GM12801 (cell line): ENCODE data around the gene PSRC1.

Experiments used
- TF ChIP-seq, protein P1 (sequence below): IDR thresholded peaks from one replicate; pipeline ENCODE4 v1.5.1; 2011; ENCODE audit warnings: control low read depth; ENCODE audit not compliant: insufficient read length; ENCODE audit errors: extremely low read depth

The PSRC1 gene

DNA sequence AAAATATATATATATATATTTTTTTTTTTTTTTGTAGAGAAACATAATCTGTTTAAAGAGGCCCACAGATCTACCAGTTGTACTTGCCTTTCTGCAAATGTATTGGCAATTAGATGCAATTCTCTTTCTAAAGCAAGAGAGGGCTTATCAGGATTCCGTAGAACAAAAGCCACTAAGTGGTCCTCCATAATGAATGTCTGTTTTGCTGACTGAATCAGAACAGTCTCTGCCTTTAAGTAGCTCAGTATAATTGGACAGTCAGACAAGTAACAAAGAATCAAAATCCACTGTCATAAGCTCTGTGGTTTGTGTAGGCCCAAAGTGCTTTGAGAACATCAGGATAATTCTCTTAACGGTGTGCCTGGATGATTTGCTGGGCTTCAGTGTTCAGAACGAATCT lies 51.9 kb downstream of the PSRC1 start:
- TF ChIP-seq, protein P1, sequence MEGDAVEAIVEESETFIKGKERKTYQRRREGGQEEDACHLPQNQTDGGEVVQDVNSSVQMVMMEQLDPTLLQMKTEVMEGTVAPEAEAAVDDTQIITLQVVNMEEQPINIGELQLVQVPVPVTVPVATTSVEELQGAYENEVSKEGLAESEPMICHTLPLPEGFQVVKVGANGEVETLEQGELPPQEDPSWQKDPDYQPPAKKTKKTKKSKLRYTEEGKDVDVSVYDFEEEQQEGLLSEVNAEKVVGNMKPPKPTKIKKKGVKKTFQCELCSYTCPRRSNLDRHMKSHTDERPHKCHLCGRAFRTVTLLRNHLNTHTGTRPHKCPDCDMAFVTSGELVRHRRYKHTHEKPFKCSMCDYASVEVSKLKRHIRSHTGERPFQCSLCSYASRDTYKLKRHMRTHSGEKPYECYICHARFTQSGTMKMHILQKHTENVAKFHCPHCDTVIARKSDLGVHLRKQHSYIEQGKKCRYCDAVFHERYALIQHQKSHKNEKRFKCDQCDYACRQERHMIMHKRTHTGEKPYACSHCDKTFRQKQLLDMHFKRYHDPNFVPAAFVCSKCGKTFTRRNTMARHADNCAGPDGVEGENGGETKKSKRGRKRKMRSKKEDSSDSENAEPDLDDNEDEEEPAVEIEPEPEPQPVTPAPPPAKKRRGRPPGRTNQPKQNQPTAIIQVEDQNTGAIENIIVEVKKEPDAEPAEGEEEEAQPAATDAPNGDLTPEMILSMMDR: no peak
